ENCODE measurements around the gene ZMYND12. TPM values are rescaled to one million over a fixed set of nuclear protein-coding genes. Genes with fewer than 3 reads are reported as not detected.

The ZMYND12 gene
- polyA plus RNA-seq, 3 donors = 0.76 to 1.3 (median 1.2) TPM

DNA sequence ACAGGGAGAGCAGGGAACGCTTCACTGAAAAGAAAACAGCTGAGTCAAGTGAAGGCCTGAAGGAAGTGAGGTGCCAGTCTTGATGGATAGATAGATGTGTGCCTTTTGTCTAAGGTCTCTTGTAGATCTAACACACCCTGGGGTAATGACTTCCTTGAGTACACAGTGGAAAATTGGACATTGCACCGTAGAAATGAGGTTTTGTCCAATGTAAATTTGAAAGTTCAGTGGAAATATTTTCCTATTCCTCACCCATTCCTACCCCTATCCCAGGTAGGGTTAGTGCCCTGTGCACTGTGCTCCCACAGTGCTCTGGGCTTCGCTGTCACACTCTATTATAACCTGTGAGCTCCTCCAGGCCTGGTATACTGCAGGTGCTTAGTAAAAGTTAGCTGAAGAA lies 24.3 kb downstream of the ZMYND12 start:
- no peaks in the 10 kb centered on the region for H3K36me3 Mint-ChIP-seq
- no peaks in the 10 kb centered on the region for H3K4me1 Mint-ChIP-seq
- Histone ChIP-seq H2AFZ (ENCODE audit: insufficient read depth, low read depth, low read length, poor library complexity, severe bottlenecking) (no peak overlapping the region), H3K27ac (ENCODE audit: low read depth in 1 of 2, low read length in 2 of 2) (no peak overlapping the region), H4K20me1 (ENCODE audit: insufficient read depth, low read length) (no peaks in the 10 kb centered on the region), H3K79me2 (ENCODE audit: insufficient read depth, low read length) (no peaks in the 10 kb centered on the region), H3K27me3 (ENCODE audit: control insufficient read depth in 2 of 2, insufficient read depth in 2 of 2, low read length in 2 of 2) (no peaks in the 10 kb centered on the region), H3K9ac (ENCODE audit: insufficient read depth, low read length, poor library complexity, severe bottlenecking) (no peak overlapping the region), H3K4me1 (ENCODE audit: control insufficient read depth in 1 of 2, insufficient read depth in 2 of 2, low read length in 2 of 2) (no peaks in the 10 kb centered on the region), H3K4me3 (replicated peaks in 1 of 3; ENCODE audit: low read depth in 2 of 3, low read length in 3 of 3) (no peak overlapping the region), H3K36me3 (replicated peaks in 1 of 2; ENCODE audit: control insufficient read depth in 1 of 2, insufficient read depth in 2 of 2, low read length in 2 of 2) (no peaks in the 10 kb centered on the region), H3K9me3 (replicated peaks in 1 of 2; ENCODE audit: control insufficient read depth in 1 of 2, insufficient read depth in 1 of 2, low read length in 2 of 2) (no peaks in the 10 kb centered on the region), H3K4me2 (replicated peaks; ENCODE audit: extremely low read depth, low read length, poor library complexity, severe bottlenecking) (no peak overlapping the region)
- 88% methylated on average over 1 of the region's 3 CpGs for WGBS (ENCODE audit: insufficient coverage)
- H3K27me3 Mint-ChIP-seq (ENCODE audit: low read depth in 3 of 3) = peaks cover 0 to 2% (median 0%) of the 10 kb centered on the region in 3 donors
- no peak overlapping the region for H3K4me3 Mint-ChIP-seq
- H3K9me3 Mint-ChIP-seq = peaks cover 0 to 1% (median 0%) of the 10 kb centered on the region in 7 donors
- intact Hi-C loops (cut with micrococcal nuclease) = no loop called here
- TF ChIP-seq, protein P1, sequence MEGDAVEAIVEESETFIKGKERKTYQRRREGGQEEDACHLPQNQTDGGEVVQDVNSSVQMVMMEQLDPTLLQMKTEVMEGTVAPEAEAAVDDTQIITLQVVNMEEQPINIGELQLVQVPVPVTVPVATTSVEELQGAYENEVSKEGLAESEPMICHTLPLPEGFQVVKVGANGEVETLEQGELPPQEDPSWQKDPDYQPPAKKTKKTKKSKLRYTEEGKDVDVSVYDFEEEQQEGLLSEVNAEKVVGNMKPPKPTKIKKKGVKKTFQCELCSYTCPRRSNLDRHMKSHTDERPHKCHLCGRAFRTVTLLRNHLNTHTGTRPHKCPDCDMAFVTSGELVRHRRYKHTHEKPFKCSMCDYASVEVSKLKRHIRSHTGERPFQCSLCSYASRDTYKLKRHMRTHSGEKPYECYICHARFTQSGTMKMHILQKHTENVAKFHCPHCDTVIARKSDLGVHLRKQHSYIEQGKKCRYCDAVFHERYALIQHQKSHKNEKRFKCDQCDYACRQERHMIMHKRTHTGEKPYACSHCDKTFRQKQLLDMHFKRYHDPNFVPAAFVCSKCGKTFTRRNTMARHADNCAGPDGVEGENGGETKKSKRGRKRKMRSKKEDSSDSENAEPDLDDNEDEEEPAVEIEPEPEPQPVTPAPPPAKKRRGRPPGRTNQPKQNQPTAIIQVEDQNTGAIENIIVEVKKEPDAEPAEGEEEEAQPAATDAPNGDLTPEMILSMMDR (IDR thresholded peaks at IDR 0.05) = no peak
- no peak overlapping the region for H3K27ac Mint-ChIP-seq
- DNase-seq = no peak

- H3K27ac Mint-ChIP-seq = no peak overlapping the region
- Histone ChIP-seq H3K79me2 (ENCODE audit: insufficient read depth, low read length) (no peaks in the 10 kb centered on the region), H3K4me2 (replicated peaks; ENCODE audit: extremely low read depth, low read length, poor library complexity, severe bottlenecking) (no peak overlapping the region), H3K9ac (ENCODE audit: insufficient read depth, low read length, poor library complexity, severe bottlenecking) (no peak overlapping the region), H3K27me3 (ENCODE audit: control insufficient read depth in 2 of 2, insufficient read depth in 2 of 2, low read length in 2 of 2) (no peaks in the 10 kb centered on the region), H3K9me3 (replicated peaks in 1 of 2; ENCODE audit: control insufficient read depth in 1 of 2, insufficient read depth in 1 of 2, low read length in 2 of 2) (no peaks in the 10 kb centered on the region), H4K20me1 (ENCODE audit: insufficient read depth, low read length) (no peaks in the 10 kb centered on the region), H2AFZ (ENCODE audit: insufficient read depth, low read depth, low read length, poor library complexity, severe bottlenecking) (no peak overlapping the region), H3K36me3 (replicated peaks in 1 of 2; ENCODE audit: control insufficient read depth in 1 of 2, insufficient read depth in 2 of 2, low read length in 2 of 2) (no peaks in the 10 kb centered on the region), H3K27ac (ENCODE audit: low read depth in 1 of 2, low read length in 2 of 2) (no peak overlapping the region), H3K4me3 (replicated peaks in 1 of 3; ENCODE audit: low read depth in 2 of 3, low read length in 3 of 3) (no peak overlapping the region), H3K4me1 (ENCODE audit: control insufficient read depth in 1 of 2, insufficient read depth in 2 of 2, low read length in 2 of 2) (no peaks in the 10 kb centered on the region)
- H3K9me3 Mint-ChIP-seq = peaks cover 0 to 1% (median 0%) of the 10 kb centered on the region in 7 donors
- no peaks in the 10 kb centered on the region for H3K36me3 Mint-ChIP-seq
- WGBS (ENCODE audit: insufficient coverage) = no CpG with 5 or more reads among the region's 3 CpGs
- no peak for DNase-seq
- intact Hi-C loops (cut with micrococcal nuclease) = no loop called here
- TF ChIP-seq, protein P1 (IDR thresholded peaks at IDR 0.05) = no peak
- H3K27me3 Mint-ChIP-seq (ENCODE audit: low read depth in 3 of 3) = peaks cover 0 to 2% (median 0%) of the 10 kb centered on the region in 3 donors
- H3K4me1 Mint-ChIP-seq = no peaks in the 10 kb centered on the region
- no peak overlapping the region for H3K4me3 Mint-ChIP-seq
These were observed 25.3 kb downstream of the ZMYND12 start for GRCh38 chr1:42430286-42431135.
